GM18517 (cell line): ENCODE results near the gene SEC61A1.

Experiments
- ATAC-seq: cut with Tn5 transposase; IDR thresholded peaks from one replicate; pipeline ENCODE4 v1.9.1; 2021; ENCODE audit warnings: mild to moderate bottlenecking, moderate library complexity; ENCODE audit not compliant: unreplicated experiment

SEC61A1 gene

GRCh38 chr3:128077202-128077624 is 25.0 kb downstream of the SEC61A1 start:
- no peak for ATAC-seq

GRCh38 chr3:128077665-128078064 is 25.4 kb downstream of the SEC61A1 start:
- ATAC-seq, result no peak

GRCh38 chr3:128078322-128078721 is 26.1 kb downstream of the SEC61A1 start:
- no peak for ATAC-seq

GRCh38 chr3:128078875-128079274 is 26.6 kb downstream of the SEC61A1 start:
- no peak for ATAC-seq

- no peak for ATAC-seq
These were observed 27.6 kb downstream of the SEC61A1 start for GRCh38 chr3:128079823-128080222.

GRCh38 chr3:128080323-128081080 is 28.3 kb downstream of the SEC61A1 start:
- ATAC-seq, result no peak

GRCh38 chr3:128081226-128081625 is 29.0 kb downstream of the SEC61A1 start:
- ATAC-seq, result no peak

GRCh38 chr3:128081846-128082245 is 29.6 kb downstream of the SEC61A1 start:
- ATAC-seq, result no peak

GRCh38 chr3:128082546-128082945 is 30.3 kb downstream of the SEC61A1 start:
- ATAC-seq, result no peak

- no peak for ATAC-seq
These were observed 31.2 kb downstream of the SEC61A1 start for GRCh38 chr3:128083396-128083795.

GRCh38 chr3:128083980-128084674 is 31.9 kb downstream of the SEC61A1 start:
- no peak for ATAC-seq

- no peak for ATAC-seq
These were observed 32.4 kb downstream of the SEC61A1 start for GRCh38 chr3:128084675-128085021.

- ATAC-seq, result no peak
These were observed 36.9 kb downstream of the SEC61A1 start for GRCh38 chr3:128089135-128089534.

- no peak for ATAC-seq
These were observed 39.3 kb downstream of the SEC61A1 start for GRCh38 chr3:128091586-128091985.

- ATAC-seq, result no peak
These were observed 42.3 kb downstream of the SEC61A1 start for GRCh38 chr3:128094295-128095151.

GRCh38 chr3:128095222-128095703 is 43.0 kb downstream of the SEC61A1 start:
- no peak for ATAC-seq

GRCh38 chr3:128098234-128098633 is 46.0 kb downstream of the SEC61A1 start:
- ATAC-seq, result no peak

- ATAC-seq, result no peak
These were observed 47.9 kb downstream of the SEC61A1 start for GRCh38 chr3:128100161-128100560.

- ATAC-seq, result no peak
These were observed 48.4 kb downstream of the SEC61A1 start for GRCh38 chr3:128100638-128101037.

GRCh38 chr3:128103136-128103676 is 51.0 kb downstream of the SEC61A1 start:
- ATAC-seq, result no peak

- ATAC-seq, result no peak
These were observed 55.6 kb downstream of the SEC61A1 start for GRCh38 chr3:128107834-128108233.
